Lung (tissue), 12 donors: ENCODE measurements around the gene ZDHHC24. TPM values are rescaled to one million over a fixed set of nuclear protein-coding genes. Genes with fewer than 3 reads are reported as not detected.

ENCODE experiments used
- ATAC-seq: fragments of 200-7000 bp; cut with Tn5 transposase; one replicate; pipeline ENCODE4 v1.9.1; 2020; ENCODE audit warnings: moderate number of reproducible peaks; ENCODE audit not compliant: insufficient read depth, low FRiP score
- DNase-seq, 3 donors: peaks; one replicate each; pipeline ENCODE4 v3.0.0-alpha.2; 2013 to 2017
- H3K27ac ChIP-seq, 2 donors: one replicate each; pipeline ENCODE4 v1.5.1; 2013; ENCODE audit warnings: mild to moderate bottlenecking in 2 of 2, moderate library complexity in 2 of 2, control low read depth in 1 of 2, inconsistent platforms in 1 of 2, low read depth in 1 of 2, low read length in 1 of 2
- H3K27me3 ChIP-seq, 3 donors: one replicate each; pipeline ENCODE4 v1.5.1; 2013; ENCODE audit warnings: low read length in 2 of 3; ENCODE audit not compliant: control insufficient read depth in 3 of 3, insufficient read depth in 3 of 3
- H3K36me3 ChIP-seq, 4 donors: one replicate each; pipeline ENCODE4 v1.5.1; 2013; ENCODE audit warnings: low read length in 4 of 4, mild to moderate bottlenecking in 1 of 4, moderate library complexity in 1 of 4; ENCODE audit not compliant: control insufficient read depth in 4 of 4, insufficient read depth in 4 of 4
- H3K4me1 ChIP-seq, 5 donors: one replicate each; pipeline ENCODE4 v1.5.1; 2013; ENCODE audit warnings: low read length in 5 of 5, mild to moderate bottlenecking in 2 of 5, moderate library complexity in 1 of 5; ENCODE audit not compliant: control insufficient read depth in 5 of 5, insufficient read depth in 5 of 5
- H3K4me3 ChIP-seq: one replicate; pipeline ENCODE4 v1.5.1; 2013; ENCODE audit warnings: mild to moderate bottlenecking, control low read depth, moderate library complexity
- H3K9ac ChIP-seq, 2 donors: one replicate each; pipeline ENCODE4 v1.5.1; 2013; ENCODE audit warnings: low read length in 2 of 2, control low read depth in 1 of 2; ENCODE audit not compliant: insufficient read depth in 1 of 2
- H3K9me3 ChIP-seq, 4 donors: one replicate each; pipeline ENCODE4 v1.5.1; 2013; ENCODE audit warnings: low read length in 3 of 4, mild to moderate bottlenecking in 1 of 4, moderate library complexity in 1 of 4; ENCODE audit not compliant: control insufficient read depth in 4 of 4, insufficient read depth in 3 of 4
- WGBS, 2 donors: extraction: QIAGEN DNeasy Blood & Tissue Kit; methylation state at CpG; one replicate each; pipeline ENCODE4 v1.1.7; 2013; 5-methylcytosine and 5-hydroxymethylcytosine counted together
- polyA plus RNA-seq, 2 donors: library from polyadenylated mRNA; stranded (reverse); fragments of 200-250 nt; gene quantifications; one replicate each; pipeline ENCODE4 v1.2.1, GENCODE V29; 2013
- total RNA-seq, 2 donors: library from RNA; depleted of rRNA in 1 of 2; stranded (reverse); fragments of >200 nt in 1 of 2; gene quantifications; one replicate each; pipeline ENCODE4 v1.2.1, GENCODE V29; 2014 to 2021
- TF ChIP-seq, protein P1 (sequence below): IDR thresholded peaks from 2 replicates; pipeline ENCODE4 v1.5.1; 2012; ENCODE audit warnings: mild to moderate bottlenecking; ENCODE audit errors: control extremely low read depth, extremely low read depth
- donor health status: control.
- donor health status: control.
- donor health status: Bipolar disorder and iron deficiency.
- donor health status: healthy.
- donor health status: DM: yes; HTN: yes; CAD: no.

The ZDHHC24 gene
- total and polyA plus RNA-seq, 4 donors = 6.8 to 21.6 (median 11.5) TPM

DNA sequence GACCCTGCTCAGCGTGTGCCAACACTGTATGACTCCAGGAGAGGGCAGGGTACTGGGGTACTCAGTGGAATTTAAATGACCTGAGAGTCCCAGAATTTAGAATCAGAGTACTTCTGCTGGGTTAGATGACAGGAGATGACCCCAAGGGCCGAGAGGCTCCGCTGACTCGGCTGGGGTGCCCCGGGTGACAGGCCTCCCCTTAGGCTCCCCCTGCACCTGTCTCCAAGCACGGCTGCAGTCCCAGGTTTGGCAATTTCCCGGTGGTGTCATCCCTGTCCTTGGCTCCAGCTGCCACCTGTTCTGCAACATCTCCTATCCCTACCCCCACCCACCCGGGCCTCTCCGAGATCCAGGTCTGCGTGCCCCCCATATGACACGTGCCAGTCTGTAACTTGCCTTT lies 2.2 kb upstream of the ZDHHC24 start:
- no peak for ATAC-seq
- DNase-seq = no peak
- no peaks in the 10 kb centered on the region for H3K9me3 ChIP-seq
- TF ChIP-seq, protein P1, sequence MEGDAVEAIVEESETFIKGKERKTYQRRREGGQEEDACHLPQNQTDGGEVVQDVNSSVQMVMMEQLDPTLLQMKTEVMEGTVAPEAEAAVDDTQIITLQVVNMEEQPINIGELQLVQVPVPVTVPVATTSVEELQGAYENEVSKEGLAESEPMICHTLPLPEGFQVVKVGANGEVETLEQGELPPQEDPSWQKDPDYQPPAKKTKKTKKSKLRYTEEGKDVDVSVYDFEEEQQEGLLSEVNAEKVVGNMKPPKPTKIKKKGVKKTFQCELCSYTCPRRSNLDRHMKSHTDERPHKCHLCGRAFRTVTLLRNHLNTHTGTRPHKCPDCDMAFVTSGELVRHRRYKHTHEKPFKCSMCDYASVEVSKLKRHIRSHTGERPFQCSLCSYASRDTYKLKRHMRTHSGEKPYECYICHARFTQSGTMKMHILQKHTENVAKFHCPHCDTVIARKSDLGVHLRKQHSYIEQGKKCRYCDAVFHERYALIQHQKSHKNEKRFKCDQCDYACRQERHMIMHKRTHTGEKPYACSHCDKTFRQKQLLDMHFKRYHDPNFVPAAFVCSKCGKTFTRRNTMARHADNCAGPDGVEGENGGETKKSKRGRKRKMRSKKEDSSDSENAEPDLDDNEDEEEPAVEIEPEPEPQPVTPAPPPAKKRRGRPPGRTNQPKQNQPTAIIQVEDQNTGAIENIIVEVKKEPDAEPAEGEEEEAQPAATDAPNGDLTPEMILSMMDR = no peak
- H3K4me3 ChIP-seq = no peak overlapping the region
- WGBS, 2 donors = 45 to 70% methylated on average over 11 of the region's 11 CpGs
- no peak overlapping the region for H3K27ac ChIP-seq
- H3K36me3 ChIP-seq = peaks cover 0 to 3% (median 0%) of the 10 kb centered on the region in 4 donors
- H3K9ac ChIP-seq = no peak overlapping the region
- peaks cover 0 to 14% (median 7%) of the 10 kb centered on the region in 5 donors for H3K4me1 ChIP-seq
- peaks cover 0 to 2% (median 0%) of the 10 kb centered on the region in 3 donors for H3K27me3 ChIP-seq

DNA sequence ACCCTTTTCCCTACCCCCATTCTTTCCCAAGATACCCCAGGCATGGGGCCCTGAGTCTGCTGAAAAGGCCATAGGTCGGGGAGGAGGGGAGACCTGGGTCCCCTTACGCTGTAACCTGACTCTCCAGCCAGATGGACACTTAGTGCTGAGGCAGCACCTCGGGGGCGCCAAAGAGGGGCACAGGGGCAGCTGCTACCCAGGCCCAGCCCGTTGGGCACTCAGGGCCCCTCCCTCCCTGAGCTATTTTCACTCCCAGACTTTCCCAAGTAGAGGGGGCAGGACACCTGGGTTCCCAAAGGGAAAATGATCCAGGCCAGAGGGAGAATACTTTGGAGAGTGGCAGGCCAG lies 1.8 kb upstream of the ZDHHC24 start:
- peaks cover 0 to 3% (median 0%) of the 10 kb centered on the region in 4 donors for H3K36me3 ChIP-seq
- peaks cover 0 to 2% (median 0%) of the 10 kb centered on the region in 3 donors for H3K27me3 ChIP-seq
- ATAC-seq = no peak
- H3K4me3 ChIP-seq = no peak overlapping the region
- TF ChIP-seq, protein P1 = no peak
- peaks cover 0 to 14% (median 7%) of the 10 kb centered on the region in 5 donors for H3K4me1 ChIP-seq
- DNase-seq = no peak
- H3K9me3 ChIP-seq = no peaks in the 10 kb centered on the region
- 55 to 73% methylated on average over 4 to 5 of the region's 5 CpGs for WGBS, 2 donors
- no peak overlapping the region for H3K9ac ChIP-seq
- no peak overlapping the region for H3K27ac ChIP-seq

DNA sequence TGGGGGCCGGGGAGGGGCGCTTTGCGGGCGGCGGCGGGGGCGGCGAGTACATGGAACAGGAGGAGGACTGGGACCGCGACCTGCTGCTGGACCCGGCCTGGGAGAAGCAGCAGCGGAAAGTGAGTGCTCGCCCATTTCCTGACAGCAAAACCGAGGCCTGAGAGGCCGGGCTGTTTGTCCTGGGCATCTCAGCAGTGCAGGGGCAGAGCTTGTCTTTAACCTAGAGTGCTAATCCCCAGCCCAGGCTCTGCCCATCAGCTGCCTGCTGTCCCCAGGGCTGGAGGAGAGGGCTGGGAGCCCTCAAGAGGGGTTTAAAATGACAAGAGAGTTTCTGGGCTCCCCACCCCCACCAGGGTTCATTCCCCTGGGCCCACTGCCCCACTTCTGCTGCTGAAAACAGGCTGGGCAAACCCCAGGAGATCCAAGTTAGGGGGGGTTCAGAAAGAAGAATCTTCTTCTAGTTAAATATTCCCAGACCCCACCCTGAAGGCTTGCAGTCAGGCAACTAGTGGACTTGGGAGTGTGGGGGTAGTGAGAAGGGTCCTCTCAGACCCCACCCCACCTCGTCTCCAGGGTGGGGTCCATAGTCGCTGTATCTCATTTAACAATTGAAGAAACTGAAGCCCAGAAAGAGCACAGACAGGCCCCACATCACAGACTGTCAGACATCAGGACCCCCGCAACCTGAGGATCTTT lies 1.3 kb upstream of the ZDHHC24 start:
- TF ChIP-seq, protein P1 = no peak
- Histone ChIP-seq H3K4me3 (no peak overlapping the region), H3K27ac (no peak overlapping the region), H3K9ac (no peak overlapping the region), H3K9me3 (no peaks in the 10 kb centered on the region), H3K36me3 (peaks cover 0 to 7% (median 0%) of the 10 kb centered on the region in 4 donors), H3K4me1 (peaks cover 0 to 14% (median 7%) of the 10 kb centered on the region in 5 donors), H3K27me3 (peaks cover 0 to 2% (median 0%) of the 10 kb centered on the region in 3 donors)
- DNase-seq (no peak), ATAC-seq (no peak)
- 35 to 46% methylated on average over 18 of the region's 18 CpGs for WGBS, 2 donors
